ENCODE results near the gene ABCB8.
"Not testable (repeated sequence)": the region's sequence is repeated elsewhere in the genome, so short reads cannot be mapped to it uniquely, and the experiment has no call there.

The ABCB8 gene

DNA sequence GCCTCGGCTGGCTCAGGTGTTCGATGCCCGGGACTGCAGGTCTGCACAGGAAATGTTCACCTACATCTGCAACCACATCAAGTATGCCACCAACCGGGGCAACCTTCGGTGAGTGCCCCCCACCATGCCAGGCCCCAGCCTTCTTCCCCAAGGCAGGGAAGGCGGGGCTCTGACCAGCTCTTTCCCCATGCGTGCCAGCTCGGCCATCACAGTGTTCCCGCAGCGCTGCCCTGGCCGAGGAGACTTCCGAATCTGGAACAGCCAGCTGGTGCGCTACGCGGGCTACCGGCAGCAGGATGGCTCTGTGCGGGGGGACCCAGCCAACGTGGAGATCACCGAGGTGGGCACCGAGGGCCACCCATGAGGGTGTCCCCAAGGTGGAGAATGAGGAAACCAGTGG is 29.9 kb upstream of the ABCB8 start:
- no peak for DNase-seq

DNA sequence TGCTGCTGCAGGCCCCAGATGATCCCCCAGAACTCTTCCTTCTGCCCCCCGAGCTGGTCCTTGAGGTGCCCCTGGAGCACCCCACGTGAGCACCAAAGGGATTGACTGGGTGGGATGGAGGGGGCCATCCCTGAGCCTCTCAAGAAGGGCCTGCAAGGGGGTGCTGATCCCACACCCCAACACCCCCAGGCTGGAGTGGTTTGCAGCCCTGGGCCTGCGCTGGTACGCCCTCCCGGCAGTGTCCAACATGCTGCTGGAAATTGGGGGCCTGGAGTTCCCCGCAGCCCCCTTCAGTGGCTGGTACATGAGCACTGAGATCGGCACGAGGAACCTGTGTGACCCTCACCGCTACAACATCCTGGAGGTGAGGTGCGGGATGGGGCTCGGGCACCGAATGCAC is 29.2 kb upstream of the ABCB8 start:
- DNase-seq, result no peak

GRCh38 chr7:150999497-151000230 is 28.6 kb upstream of the ABCB8 start:
- no peak for DNase-seq

DNA sequence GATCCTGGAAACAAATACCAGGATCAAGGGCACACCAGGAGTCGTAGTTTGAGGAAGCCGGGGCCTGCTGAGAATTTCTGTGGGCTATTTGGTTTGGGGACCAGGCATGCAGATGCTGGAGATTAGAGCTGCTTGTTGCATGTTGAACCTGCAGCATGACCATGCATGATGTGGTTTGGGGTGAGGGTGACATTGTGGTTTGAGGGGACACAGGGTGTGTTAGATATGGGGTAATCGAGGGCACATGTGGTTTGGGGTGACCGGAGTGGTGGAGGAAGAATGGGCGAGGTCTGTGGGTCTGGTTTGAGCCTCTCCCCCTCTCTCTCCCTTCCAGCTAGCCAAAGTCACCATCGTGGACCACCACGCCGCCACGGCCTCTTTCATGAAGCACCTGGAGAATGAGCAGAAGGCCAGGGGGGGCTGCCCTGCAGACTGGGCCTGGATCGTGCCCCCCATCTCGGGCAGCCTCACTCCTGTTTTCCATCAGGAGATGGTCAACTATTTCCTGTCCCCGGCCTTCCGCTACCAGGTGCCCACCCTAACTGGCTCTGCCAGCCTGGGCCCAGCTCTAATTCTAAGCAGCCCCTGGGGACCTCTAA is 27.3 kb upstream of the ABCB8 start:
- peak; percentile 43 for DNase-seq

DNA sequence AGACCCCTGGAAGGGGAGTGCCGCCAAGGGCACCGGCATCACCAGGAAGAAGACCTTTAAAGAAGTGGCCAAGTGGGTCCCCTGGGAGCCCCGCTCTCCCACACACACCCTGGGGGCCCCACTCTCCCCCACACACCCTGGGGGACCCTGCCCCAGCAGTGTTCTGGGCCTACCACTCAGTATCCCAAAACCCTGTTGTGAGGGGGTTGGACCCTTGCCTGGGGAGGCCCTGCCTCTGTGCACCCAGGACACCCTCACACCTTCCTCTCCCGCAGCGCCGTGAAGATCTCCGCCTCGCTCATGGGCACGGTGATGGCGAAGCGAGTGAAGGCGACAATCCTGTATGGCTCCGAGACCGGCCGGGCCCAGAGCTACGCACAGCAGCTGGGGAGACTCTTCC is 26.7 kb upstream of the ABCB8 start:
- DNase-seq, result no peak

- DNase-seq, result no peak
Observed at GRCh38 chr7:151003572-151003971, 24.7 kb upstream of the ABCB8 start.

DNA sequence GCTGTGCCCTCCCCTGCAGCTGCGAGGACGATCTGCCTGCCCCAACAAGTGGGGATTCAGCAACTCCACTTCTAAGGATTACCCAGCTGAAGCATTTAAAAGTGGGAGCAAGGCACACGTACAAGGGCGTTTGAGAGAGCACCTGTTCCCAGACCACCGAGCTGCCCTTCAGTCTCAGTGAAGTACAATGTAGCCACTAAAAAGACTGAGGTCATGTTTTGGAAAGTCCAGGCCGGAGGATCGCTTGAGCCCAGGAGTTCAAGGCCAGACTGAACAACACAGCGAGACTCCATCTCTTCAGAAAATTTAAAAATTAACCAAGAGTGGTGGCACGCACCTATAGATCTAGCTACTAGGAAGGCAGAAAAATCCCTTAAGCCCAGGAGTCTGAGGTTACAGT is 22.7 kb upstream of the ABCB8 start:
- DNase-seq, result no peak

DNA sequence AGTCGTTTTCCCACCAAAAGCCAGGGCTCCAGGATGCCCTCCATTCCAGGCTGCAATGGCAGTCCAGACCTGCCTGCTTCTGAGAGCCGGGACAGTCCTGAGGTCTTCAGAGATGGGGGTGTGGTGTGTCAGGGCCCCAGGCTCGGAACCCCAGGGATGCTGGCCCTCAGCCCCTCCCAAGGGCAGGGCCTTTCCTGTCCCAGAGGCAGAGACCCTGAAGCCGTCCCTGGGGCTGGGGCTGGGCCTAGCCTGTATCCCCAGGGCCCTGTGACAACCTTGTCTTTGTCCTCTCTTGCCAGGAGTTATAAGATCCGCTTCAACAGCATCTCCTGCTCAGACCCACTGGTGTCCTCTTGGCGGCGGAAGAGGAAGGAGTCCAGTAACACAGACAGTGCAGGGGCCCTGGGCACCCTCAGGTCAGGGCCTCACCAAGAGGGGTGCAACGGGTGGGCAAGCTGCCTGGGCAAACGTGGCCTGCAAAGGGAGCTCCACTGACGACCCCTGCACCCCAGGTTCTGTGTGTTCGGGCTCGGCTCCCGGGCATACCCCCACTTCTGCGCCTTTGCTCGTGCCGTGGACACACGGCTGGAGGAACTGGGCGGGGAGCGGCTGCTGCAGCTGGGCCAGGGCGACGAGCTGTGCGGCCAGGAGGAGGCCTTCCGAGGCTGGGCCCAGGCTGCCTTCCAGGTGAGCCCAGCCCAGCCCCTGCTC is 21.5 kb upstream of the ABCB8 start:
- DNase-seq, result no peak

GRCh38 chr7:151007469-151007898 is 20.8 kb upstream of the ABCB8 start:
- no peak for DNase-seq

DNA sequence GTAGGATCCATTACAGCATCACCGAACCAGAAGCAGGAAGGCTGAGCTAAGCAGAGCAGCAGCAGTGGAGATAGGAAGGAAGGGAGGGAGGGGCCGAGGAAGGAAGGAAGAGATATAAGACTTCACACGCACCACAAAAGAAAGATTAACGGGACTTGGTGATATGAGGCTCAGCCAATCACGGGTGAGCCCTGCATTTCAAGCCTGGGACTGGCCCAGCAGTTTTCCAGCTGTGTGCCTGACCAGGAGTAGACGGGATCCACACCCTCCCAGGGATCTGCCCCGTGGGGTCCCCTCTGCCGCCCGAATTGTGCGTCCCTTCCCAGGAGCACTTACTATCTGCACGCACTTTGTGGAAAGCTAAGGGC is 20.1 kb upstream of the ABCB8 start:
- DNase-seq, result peak; percentile 57

- DNase-seq, result peak; percentile 74
Observed at GRCh38 chr7:151008511-151009323, 19.5 kb upstream of the ABCB8 start.

GRCh38 chr7:151009327-151010036 is 18.8 kb upstream of the ABCB8 start:
- DNase-seq, result no peak

- DNase-seq, result no peak
Observed at GRCh38 chr7:151010037-151010306, 18.3 kb upstream of the ABCB8 start.

GRCh38 chr7:151010307-151011096 is 17.7 kb upstream of the ABCB8 start:
- DNase-seq, result peak; percentile 36

DNA sequence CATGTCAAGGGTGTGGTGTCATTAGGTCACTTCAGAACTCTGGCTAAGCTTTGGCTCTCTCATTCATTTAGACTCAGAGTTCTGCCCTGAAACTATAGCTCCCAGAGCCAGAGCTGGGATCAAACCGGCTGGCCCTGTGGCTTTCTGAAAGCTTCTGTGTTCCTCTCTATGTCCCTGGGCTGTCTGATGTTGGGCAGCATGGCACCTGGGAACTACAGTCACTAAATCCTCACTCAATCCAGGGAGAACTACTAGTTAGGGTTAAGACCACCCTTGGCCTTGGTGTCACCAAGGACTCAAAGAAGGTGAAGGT is 17.2 kb upstream of the ABCB8 start:
- DNase-seq, result peak; percentile 50

- DNase-seq, result not testable (repeated sequence)
Observed at GRCh38 chr7:151011616-151012015, 16.6 kb upstream of the ABCB8 start.

GRCh38 chr7:151012031-151012692 is 16.1 kb upstream of the ABCB8 start:
- DNase-seq, result no peak

GRCh38 chr7:151012911-151013347 is 15.3 kb upstream of the ABCB8 start:
- DNase-seq, result no peak

- no peak for DNase-seq
Observed at GRCh38 chr7:151013356-151013732, 14.9 kb upstream of the ABCB8 start.

GRCh38 chr7:151013733-151014497 is 14.3 kb upstream of the ABCB8 start:
- DNase-seq, result peak; percentile 71

DNA sequence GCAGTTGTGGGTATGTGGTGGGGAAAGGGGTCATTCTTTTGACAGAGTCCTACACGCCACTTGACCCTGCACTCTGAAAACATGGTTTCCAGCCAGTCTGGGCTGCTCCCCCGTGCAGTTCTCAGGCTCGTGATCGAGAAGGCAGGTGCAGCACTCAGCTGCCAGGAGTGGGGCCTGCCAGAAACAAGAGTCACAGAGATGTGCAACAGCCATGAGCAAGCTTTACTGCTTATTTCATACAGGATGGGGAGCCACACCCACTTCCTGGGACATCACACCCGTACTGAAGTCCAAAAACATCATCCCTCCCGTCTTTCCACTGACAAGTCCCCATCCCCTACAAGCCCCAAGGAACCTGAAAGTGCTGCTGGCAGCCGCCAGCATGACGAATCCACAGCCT is 13.3 kb upstream of the ABCB8 start:
- DNase-seq, result no peak
